K562 (cell line): ENCODE data around the gene ATP2A2. TPM values are rescaled to one million over a fixed set of nuclear protein-coding genes. Genes with fewer than 3 reads are reported as not detected.

ENCODE experiments used
- ATAC-seq: fragments of 200-7000 bp; cut with Tn5 transposase; 3 replicates; pipeline ENCODE4 v1.9.1; 2020; ENCODE audit warnings: moderate library complexity
- BruUV-seq: library from RNA; stranded (reverse); fragments of 400-500 nt; replicated peaks from 2 replicates; lab custom pipeline; 2021; lab: Mats Ljungman, UMichigan
- CTCF ChIA-PET: fragments of 300-600 bp; formaldehyde crosslinking; extraction: SDS; loops from one replicate; lab custom pipeline; 2021; ENCODE audit warnings: low intra/inter-chr PET ratio; lab: Yijun Ruan, JAX
- POLR2A ChIA-PET: fragments of 300-600, 350-650 bp; sonication (Branson Sonifier 250); formaldehyde crosslinking; extraction: SDS; loops from one replicate; lab custom pipeline; 2021; ENCODE audit warnings: antibody characterized with exemption, inconsistent platforms; lab: Yijun Ruan, JAX
- DNase-seq, 4 experiments: peaks; one replicate each; pipeline versions ENCODE4 v3.0.0 to v3.0.0-alpha.2; 2011 to 2018; ENCODE audit warnings: low spot score in 3 of 4, mixed read lengths in 3 of 4; ENCODE audit errors: extremely low read depth in 1 of 4
- FAIRE-seq: peaks from 2 replicates; lab custom pipeline; 2011; peaks lifted over from hg19 to GRCh38; lab: Jason Lieb, UNC
- H2AFZ ChIP-seq: 2 replicates; pipeline ENCODE4 v1.6.0; 2011; ENCODE audit warnings: low read depth, low read length, control low read depth, inconsistent platforms
- H3K27ac ChIP-seq: fragments of 200-600 bp; 3 replicates; pipeline ENCODE4 v1.8.0; 2011; ENCODE audit warnings: low read depth, mild to moderate bottlenecking, control low read depth, inconsistent platforms, low read length, moderate library complexity, mixed read lengths; ENCODE audit errors: extremely low read depth
- H3K27me3 ChIP-seq, 2 experiments: fragments of 300-600 bp in 1 of 2; 2 replicates in 1 of 2; 3 replicates in 1 of 2; pipeline versions ENCODE4 v1.6.0 to v1.8.0; 2011; ENCODE audit warnings: inconsistent platforms in 2 of 2, low read length in 2 of 2, mild to moderate bottlenecking in 1 of 2, mixed read lengths in 1 of 2, moderate library complexity in 1 of 2; ENCODE audit not compliant: control insufficient read depth in 2 of 2, insufficient read depth in 2 of 2
- H3K36me3 ChIP-seq: fragments of 300-600 bp; 3 replicates; pipeline ENCODE4 v1.8.0; 2011; ENCODE audit warnings: mild to moderate bottlenecking, low read length, inconsistent platforms; ENCODE audit not compliant: control insufficient read depth, insufficient read depth
- H3K4me1 ChIP-seq, 2 experiments: fragments of 200-600 bp in 1 of 2; replicated peaks in 1 of 2; 2 replicates in 1 of 2; 3 replicates in 1 of 2; pipeline versions ENCODE4 v1.5.1 to v1.8.0; 2011; ENCODE audit warnings: inconsistent platforms in 2 of 2, low read length in 2 of 2, mild to moderate bottlenecking in 1 of 2, mixed read lengths in 1 of 2, moderate library complexity in 1 of 2; ENCODE audit not compliant: control insufficient read depth in 2 of 2, insufficient read depth in 2 of 2
- H3K4me2 ChIP-seq: 2 replicates; pipeline ENCODE4 v1.6.1; 2011; ENCODE audit warnings: low read length, control low read depth, inconsistent platforms, mixed read lengths; ENCODE audit not compliant: insufficient read depth
- H3K4me3 ChIP-seq: fragments of 200-600 bp; sonication (generic), shearing (Covaris generic); 2 replicates; pipeline ENCODE4 v1.5.1; 2016; ENCODE audit warnings: control low read depth, inconsistent platforms
- H3K79me2 ChIP-seq: fragments of 200-600 bp; 3 replicates; pipeline ENCODE4 v1.8.0; 2011; ENCODE audit warnings: low read length, inconsistent platforms; ENCODE audit not compliant: control insufficient read depth, insufficient read depth
- H3K9ac ChIP-seq, 2 experiments: 2 replicates each; pipeline versions ENCODE4 v1.6.0 to v1.6.1; 2011; ENCODE audit warnings: low read depth in 2 of 2, low read length in 2 of 2, control low read depth in 1 of 2, inconsistent platforms in 1 of 2, mild to moderate bottlenecking in 1 of 2, mixed read lengths in 1 of 2; ENCODE audit not compliant: insufficient read depth in 1 of 2
- H3K9me1 ChIP-seq: one replicate; pipeline ENCODE4 v1.6.0; 2011; ENCODE audit warnings: inconsistent platforms, mild to moderate bottlenecking, low read length, moderate library complexity; ENCODE audit not compliant: control insufficient read depth, insufficient read depth
- H3K9me3 ChIP-seq: replicated peaks from 2 replicates; pipeline ENCODE4 v1.5.1; 2011; ENCODE audit warnings: low read depth, low read length, inconsistent platforms; ENCODE audit not compliant: control insufficient read depth, insufficient read depth
- H4K20me1 ChIP-seq: replicated peaks from 2 replicates; pipeline ENCODE4 v1.6.1; 2011; ENCODE audit warnings: low read length, inconsistent platforms, mixed read lengths; ENCODE audit not compliant: control insufficient read depth, insufficient read depth
- CHAMP1 ChIP-seq: fragments of 450-650 bp; IDR thresholded peaks from 2 replicates; pipeline ENCODE4 v1.6.1; 2016; ENCODE audit warnings: mild to moderate bottlenecking
- CSDE1 ChIP-seq, 2 experiments: fragments of 450-650 bp; IDR thresholded peaks; 2 replicates each; pipeline ENCODE4 v1.6.1; 2016; ENCODE audit warnings: mild to moderate bottlenecking in 1 of 2
- FOSL1 ChIP-seq: fragments of 200-800 bp; sonication (Bioruptor generic); conservative IDR thresholded peaks from 2 replicates; pipeline ENCODE4 v1.6.1; 2016; ENCODE audit warnings: missing genetic modification characterization, missing compliant biosample characterization
- IRF2 ChIP-seq: sonication (generic); formaldehyde crosslinking; IDR thresholded peaks from 2 replicates; pipeline ENCODE4 v1.8.1; 2022; ENCODE audit warnings: mild to moderate bottlenecking, missing genetic modification reagents
- KAT7 ChIP-seq: sonication (generic); formaldehyde crosslinking; IDR thresholded peaks from 2 replicates; pipeline ENCODE4 v1.8.0; 2022; ENCODE audit warnings: missing genetic modification reagents, mild to moderate bottlenecking, borderline replicate concordance
- KDM2B ChIP-seq: fragments of 250-450 bp; sonication (Bioruptor Pico); IDR thresholded peaks from 2 replicates; pipeline ENCODE4 v1.8.0; 2021; ENCODE audit warnings: mild to moderate bottlenecking, moderate library complexity
- MAFF ChIP-seq: IDR thresholded peaks from 2 replicates; pipeline ENCODE4 v1.6.1; 2012; ENCODE audit warnings: low read length, improper control_type of control experiment
- NBN ChIP-seq: fragments of 450-650 bp; IDR thresholded peaks from 2 replicates; pipeline ENCODE4 v1.6.1; 2016; ENCODE audit warnings: low read depth, mild to moderate bottlenecking
- NFYB ChIP-seq: IDR thresholded peaks from 2 replicates; pipeline ENCODE4 v1.6.1; 2011; ENCODE audit warnings: mild to moderate bottlenecking, moderate library complexity; ENCODE audit not compliant: insufficient read length; ENCODE audit errors: extremely low read depth
- POLR2AphosphoS2 ChIP-seq: IDR thresholded peaks from 2 replicates; pipeline ENCODE4 v1.6.1; 2012; ENCODE audit warnings: low read length, improper control_type of control experiment
- SRSF3 ChIP-seq: fragments of 200-400 bp; formaldehyde crosslinking; IDR thresholded peaks from 2 replicates; pipeline ENCODE4 v1.6.1; 2016; ENCODE audit warnings: mild to moderate bottlenecking, low read length, moderate library complexity; ENCODE audit not compliant: insufficient read depth
- STAT5A ChIP-seq: IDR thresholded peaks from 2 replicates; pipeline ENCODE4 v1.6.1; 2012; ENCODE audit warnings: low read length, inconsistent platforms, borderline replicate concordance
- TAF1 ChIP-seq: IDR thresholded peaks from 2 replicates; pipeline ENCODE4 v1.6.1; 2011; ENCODE audit warnings: mild to moderate bottlenecking, low read length, moderate library complexity; ENCODE audit not compliant: insufficient read depth, control insufficient read depth, severe bottlenecking; ENCODE audit errors: extremely low read depth
- ZBED1 ChIP-seq: IDR thresholded peaks from 2 replicates; pipeline ENCODE4 v1.6.1; 2014
- ZBTB8A ChIP-seq: fragments of 450-650 bp; IDR thresholded peaks from 2 replicates; pipeline ENCODE4 v1.6.1; 2018; ENCODE audit warnings: mild to moderate bottlenecking, moderate library complexity; ENCODE audit not compliant: partially characterized antibody
- ZFP30 ChIP-seq: fragments of 250-450 bp; sonication (Bioruptor Pico); IDR thresholded peaks from 2 replicates; pipeline ENCODE4 v1.8.0; 2022; ENCODE audit warnings: moderate library complexity, mild to moderate bottlenecking, inconsistent platforms, borderline replicate concordance
- ZNF124 ChIP-seq: sonication (generic); formaldehyde crosslinking; IDR thresholded peaks from 2 replicates; pipeline ENCODE4 v1.8.1; 2022; ENCODE audit warnings: missing genetic modification reagents
- ZNF668 ChIP-seq: fragments of 250-450 bp; sonication (Bioruptor Pico); IDR thresholded peaks from 2 replicates; pipeline ENCODE4 v1.8.0; 2022; ENCODE audit warnings: mild to moderate bottlenecking, inconsistent platforms
- WGBS: fragments of 100-300 bp; shearing (Covaris generic); methylation state at CpG from one replicate; pipeline ENCODE4 v1.1.6; 2016; ENCODE audit warnings: low coverage, mixed read lengths; ENCODE audit not compliant: insufficient coverage; ENCODE audit errors: missing lambda C conversion rate; 5-methylcytosine and 5-hydroxymethylcytosine counted together
- in situ Hi-C: fragments of 300-500 bp; cut with MboI; formaldehyde crosslinking; loops from 4 replicates; pipeline ENCODE4 v1.15.0; 2018; ENCODE audit warnings: inconsistent platforms, mixed read lengths
- intact Hi-C: fragments of 100-400 bp; cut with micrococcal nuclease; formaldehyde crosslinking; loops from 2 replicates; pipeline ENCODE4 v1.14.2; 2022
- polyA plus RNA-seq, 8 experiments: library from polyadenylated mRNA; depleted of rRNA in 4 of 8; stranded (reverse) in 5 of 8; unstranded in 3 of 8; fragments of >200 nt; fragmentation: Nextera tagmentation in 2 of 8; fragmentation: Illumina TruSeq in 1 of 8; extraction: Ambion mirVana in 2 of 8; extraction: Trizol in 1 of 8; gene quantifications; 2 replicates each; pipeline versions ENCODE4 v1.2.1 to v1.2.3, GENCODE V29; 2011 to 2014; ENCODE audit warnings: inconsistent platforms in 1 of 8, missing spikeins in 1 of 8
- total RNA-seq, 7 experiments: library from RNA; depleted of rRNA in 6 of 7; stranded (reverse); fragments of >200 nt in 6 of 7; fragmentation: Illumina TruSeq in 2 of 7; extraction: Trizol in 2 of 7; gene quantifications; 2 replicates each; pipeline versions ENCODE4 v1.2.1 to v1.2.3, GENCODE V29; 2011 to 2021; ENCODE audit warnings: low replicate concordance in 1 of 7
- TF ChIP-seq, protein P1 (sequence below): fragments of 450-650 bp; IDR thresholded peaks from 2 replicates; pipeline ENCODE4 v1.6.1; 2017; ENCODE audit warnings: antibody characterized with exemption

Gene ATP2A2
- total and polyA plus RNA-seq, 9 of the 15 experiments (the other 6 are each of a cell fraction or from before 2014, with no cell fraction given): 5.2 to 205 (median 51.6) TPM

- Histone ChIP-seq H4K20me1 (0 out of 2 replicates have a peak, but pooled peaks cover 3% of the 10 kb centered on the region), H3K79me2 (no peaks in the 10 kb centered on the region), H3K9ac (no peak overlapping the region; a peak in 1 of 4 replicates), H2AFZ (no peak overlapping the region), H3K9me1 (peaks cover 6% of the 10 kb centered on the region), H3K27ac (no peak overlapping the region), H3K4me1 (no peaks in the 10 kb centered on the region), H3K4me2 (no peak overlapping the region), H3K27me3 (no peaks in the 10 kb centered on the region), H3K4me3 (no peak overlapping the region), H3K36me3 (peaks cover 100% of the 10 kb centered on the region), H3K9me3 (no peaks in the 10 kb centered on the region)
- WGBS: 96% methylated on average over 15 of the region's 15 CpGs
- intact Hi-C loops (no loop called here), in situ Hi-C loops (no loop called here)
- ATAC-seq (no peak), FAIRE-seq (no peak), DNase-seq (no peak)
- ChIA-PET POLR2A (interaction anchor here (0.6 to 1.6 kb wide), 4 partner anchors 10 to 48 kb away, joined by 3 to 6 read pairs (median 3); no protein-coding TSS in a partner anchor), CTCF (no interaction called here)
- BruUV-seq: no TSS peak
- no peak for TF ChIP-seq ZFP30 (CRISPR knock-in tag)
- TF ChIP-seq SRSF3: no peak
- TF ChIP-seq NBN: no peak
- no peak for TF ChIP-seq FOSL1 (tag)
- TF ChIP-seq MAFF: no peak
- TF ChIP-seq ZNF668 (CRISPR knock-in tag): no peak
- no peak for TF ChIP-seq CHAMP1
- TF ChIP-seq ZNF124: no peak
- TF ChIP-seq NFYB: no peak
- no peak for TF ChIP-seq IRF2
- TF ChIP-seq CSDE1 (IDR thresholded peaks at IDR 0.05): no peak
- no peak for TF ChIP-seq ZBTB8A
- TF ChIP-seq TAF1: no peak
- TF ChIP-seq KAT7 (CRISPR knock-in tag): no peak
- no peak for TF ChIP-seq ZBED1
- TF ChIP-seq KDM2B (CRISPR knock-in tag): no peak
- TF ChIP-seq POLR2AphosphoS2: no peak
- TF ChIP-seq, protein P1, sequence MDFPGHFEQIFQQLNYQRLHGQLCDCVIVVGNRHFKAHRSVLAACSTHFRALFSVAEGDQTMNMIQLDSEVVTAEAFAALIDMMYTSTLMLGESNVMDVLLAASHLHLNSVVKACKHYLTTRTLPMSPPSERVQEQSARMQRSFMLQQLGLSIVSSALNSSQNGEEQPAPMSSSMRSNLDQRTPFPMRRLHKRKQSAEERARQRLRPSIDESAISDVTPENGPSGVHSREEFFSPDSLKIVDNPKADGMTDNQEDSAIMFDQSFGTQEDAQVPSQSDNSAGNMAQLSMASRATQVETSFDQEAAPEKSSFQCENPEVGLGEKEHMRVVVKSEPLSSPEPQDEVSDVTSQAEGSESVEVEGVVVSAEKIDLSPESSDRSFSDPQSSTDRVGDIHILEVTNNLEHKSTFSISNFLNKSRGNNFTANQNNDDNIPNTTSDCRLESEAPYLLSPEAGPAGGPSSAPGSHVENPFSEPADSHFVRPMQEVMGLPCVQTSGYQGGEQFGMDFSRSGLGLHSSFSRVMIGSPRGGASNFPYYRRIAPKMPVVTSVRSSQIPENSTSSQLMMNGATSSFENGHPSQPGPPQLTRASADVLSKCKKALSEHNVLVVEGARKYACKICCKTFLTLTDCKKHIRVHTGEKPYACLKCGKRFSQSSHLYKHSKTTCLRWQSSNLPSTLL: no peak
- no peak for TF ChIP-seq STAT5A
Measured at GRCh38 chr12:110342157-110342556, 61.1 kb downstream of the ATP2A2 start.
